AG09319 (cell line): ENCODE measurements around the gene CELF2.

Experiments used
- DNase-seq: peaks from one replicate; pipeline ENCODE4 v3.0.0-alpha.2; 2010; ENCODE audit warnings: low read depth; ENCODE audit errors: extremely low read depth
- TF ChIP-seq, protein P1 (sequence below): IDR thresholded peaks from 2 replicates; pipeline ENCODE4 v1.5.1; 2011; ENCODE audit warnings: low read depth, mild to moderate bottlenecking, inconsistent platforms, low read length, moderate library complexity

The CELF2 gene

DNA sequence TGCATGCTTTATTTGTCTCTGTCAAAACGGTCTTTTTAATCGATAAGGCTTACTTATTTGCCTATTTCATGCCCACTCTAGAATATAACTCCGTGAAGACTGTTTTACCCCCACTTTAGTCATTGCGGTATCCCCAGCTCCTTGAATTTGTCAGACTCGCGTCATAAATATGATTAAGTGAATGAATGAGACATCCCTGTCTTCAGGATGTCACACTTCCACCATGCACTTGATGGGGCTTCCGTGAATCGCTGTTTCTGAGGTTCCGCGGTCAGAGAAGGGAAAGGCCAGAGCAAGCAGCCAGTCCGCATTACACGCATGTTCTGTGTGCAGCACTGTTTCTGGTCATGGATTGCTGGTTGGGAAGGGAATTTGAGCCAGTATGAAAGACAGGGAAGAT, 138.8 kb downstream of the CELF2 start:
- no peak for DNase-seq
- TF ChIP-seq, protein P1, sequence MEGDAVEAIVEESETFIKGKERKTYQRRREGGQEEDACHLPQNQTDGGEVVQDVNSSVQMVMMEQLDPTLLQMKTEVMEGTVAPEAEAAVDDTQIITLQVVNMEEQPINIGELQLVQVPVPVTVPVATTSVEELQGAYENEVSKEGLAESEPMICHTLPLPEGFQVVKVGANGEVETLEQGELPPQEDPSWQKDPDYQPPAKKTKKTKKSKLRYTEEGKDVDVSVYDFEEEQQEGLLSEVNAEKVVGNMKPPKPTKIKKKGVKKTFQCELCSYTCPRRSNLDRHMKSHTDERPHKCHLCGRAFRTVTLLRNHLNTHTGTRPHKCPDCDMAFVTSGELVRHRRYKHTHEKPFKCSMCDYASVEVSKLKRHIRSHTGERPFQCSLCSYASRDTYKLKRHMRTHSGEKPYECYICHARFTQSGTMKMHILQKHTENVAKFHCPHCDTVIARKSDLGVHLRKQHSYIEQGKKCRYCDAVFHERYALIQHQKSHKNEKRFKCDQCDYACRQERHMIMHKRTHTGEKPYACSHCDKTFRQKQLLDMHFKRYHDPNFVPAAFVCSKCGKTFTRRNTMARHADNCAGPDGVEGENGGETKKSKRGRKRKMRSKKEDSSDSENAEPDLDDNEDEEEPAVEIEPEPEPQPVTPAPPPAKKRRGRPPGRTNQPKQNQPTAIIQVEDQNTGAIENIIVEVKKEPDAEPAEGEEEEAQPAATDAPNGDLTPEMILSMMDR = no peak

DNA sequence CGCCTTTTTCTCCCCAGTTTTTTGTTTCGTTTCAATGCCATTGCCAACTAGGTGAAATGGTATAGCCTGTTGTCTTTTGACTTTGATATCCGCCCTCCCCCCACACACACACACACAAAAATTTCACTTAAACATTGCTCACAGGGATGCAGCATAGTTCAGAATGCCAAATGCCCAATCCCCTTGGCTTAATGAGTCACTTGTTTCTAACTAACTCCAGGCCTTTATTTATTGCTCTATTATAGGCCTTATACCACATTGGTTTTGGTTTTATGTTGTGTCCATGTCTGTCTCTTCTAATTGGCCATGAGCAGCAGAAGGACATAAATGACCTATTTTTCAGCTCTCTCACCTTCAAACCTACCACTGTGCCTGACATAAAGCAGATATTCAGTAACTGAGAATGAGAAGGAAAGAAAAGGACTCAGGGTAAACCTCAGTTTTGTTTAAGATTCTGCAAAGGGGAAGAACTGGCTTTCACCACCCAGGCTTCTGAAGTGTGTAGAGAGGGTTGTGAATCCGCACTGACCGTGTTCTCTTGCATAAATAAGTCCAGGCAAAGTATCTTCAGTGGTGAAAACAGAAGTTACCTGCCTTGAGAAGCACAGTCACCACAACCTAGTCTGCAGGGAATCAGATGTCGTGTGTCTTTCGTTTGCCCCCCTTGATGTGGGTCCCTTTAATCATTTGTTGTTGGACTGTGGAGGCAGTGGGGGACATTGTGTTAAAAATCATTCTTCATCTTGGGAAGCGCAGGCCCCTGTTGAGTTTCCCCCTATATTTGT, 139.8 kb downstream of the CELF2 start:
- DNase-seq = no peak
- TF ChIP-seq, protein P1 = no peak

DNA sequence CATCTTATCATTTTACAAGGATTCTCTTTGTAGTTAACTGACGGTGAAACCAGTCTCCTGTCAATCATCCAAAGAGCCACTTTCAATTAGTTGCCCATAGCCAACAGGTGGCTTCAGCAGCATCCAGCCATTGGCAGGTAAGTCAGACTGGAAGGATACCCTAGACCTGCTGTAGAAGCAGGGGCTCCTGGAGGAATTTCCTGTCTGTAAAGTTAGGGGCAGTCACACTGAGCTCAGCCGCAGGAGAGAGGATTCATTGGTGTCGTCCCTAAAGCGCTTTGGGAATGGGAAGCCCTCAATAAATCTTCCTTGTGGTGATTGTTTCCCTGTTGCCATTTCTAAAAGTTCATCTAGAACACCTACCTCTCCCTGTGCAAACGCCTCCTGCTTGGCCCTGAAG, 140.4 kb downstream of the CELF2 start:
- TF ChIP-seq, protein P1 = no peak
- DNase-seq = no peak

DNA sequence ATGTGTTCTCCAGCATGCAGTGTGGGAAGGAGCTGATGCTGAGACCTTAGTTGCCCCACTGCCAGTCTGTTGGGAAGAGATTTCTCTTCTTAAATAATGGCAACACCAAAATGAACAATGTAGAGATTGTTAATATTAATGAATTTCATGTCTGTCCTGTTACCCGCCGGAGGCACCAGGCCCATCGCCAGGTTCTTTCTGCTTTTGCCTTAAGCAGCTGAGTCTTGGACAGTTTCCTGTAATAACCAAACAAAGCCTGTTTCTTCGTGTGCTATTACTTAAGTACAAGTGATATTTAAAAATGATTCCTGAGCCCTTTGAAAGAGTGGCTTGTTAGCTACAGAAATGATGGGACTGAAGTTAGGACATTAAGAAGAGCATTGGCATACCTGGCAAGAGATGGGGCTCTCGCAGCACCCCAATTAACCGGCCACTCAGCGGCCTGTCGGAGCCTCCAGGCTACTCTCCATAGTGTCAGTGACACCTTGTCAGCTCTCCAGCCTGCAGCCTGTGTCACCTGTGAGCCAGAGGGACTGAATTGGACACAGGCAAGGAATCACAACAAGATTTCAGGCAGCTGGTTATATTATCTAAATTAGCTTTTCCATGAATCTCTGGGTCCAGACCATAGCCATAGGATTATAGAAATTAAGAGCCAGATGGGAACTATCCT, 142.0 kb downstream of the CELF2 start:
- DNase-seq = no peak
- TF ChIP-seq, protein P1 = no peak

DNA sequence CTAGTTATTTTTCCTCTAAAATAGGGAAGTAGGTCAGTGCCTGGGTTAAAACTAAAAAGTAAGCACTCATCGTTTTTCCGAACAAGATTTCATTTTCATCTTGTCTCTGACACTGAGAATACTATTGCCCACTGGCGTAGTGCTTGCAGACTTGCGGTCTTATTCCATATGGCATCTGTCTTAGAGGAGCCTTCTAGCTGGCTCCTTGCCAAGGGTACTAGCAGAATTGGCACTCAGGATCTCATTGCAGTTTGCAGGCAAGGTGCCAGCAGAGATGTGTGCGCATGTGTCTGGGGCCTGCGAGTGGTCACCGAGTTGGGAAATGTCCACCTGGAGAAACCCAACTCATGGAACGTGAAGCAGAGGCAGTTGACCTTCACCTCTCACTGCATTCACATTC, 143.4 kb downstream of the CELF2 start:
- DNase-seq = no peak

DNA sequence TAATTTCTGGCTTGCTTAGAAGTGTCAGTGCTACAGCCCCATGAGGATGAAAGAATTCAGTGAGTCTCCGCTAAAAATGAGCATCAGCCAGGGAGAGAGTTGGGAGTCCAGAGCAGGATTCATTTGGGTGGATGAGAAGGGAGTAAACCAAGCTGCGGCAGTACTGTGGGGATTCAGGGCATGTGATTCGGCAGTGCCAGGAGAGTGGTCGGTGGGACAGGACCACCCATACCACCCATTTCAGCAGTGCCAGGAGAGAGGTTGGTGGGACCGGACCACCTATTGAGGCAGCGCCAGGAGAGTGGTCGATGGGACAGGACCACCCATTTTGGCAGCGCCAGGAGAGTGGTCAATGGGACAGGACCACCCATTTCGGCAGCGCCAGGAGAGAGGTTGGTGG, 144.2 kb downstream of the CELF2 start:
- TF ChIP-seq, protein P1 = no peak
- DNase-seq = no peak

More for the DNA sequence above, 143.4 kb downstream of the CELF2 start:
- TF ChIP-seq, protein P1 = no peak

DNA sequence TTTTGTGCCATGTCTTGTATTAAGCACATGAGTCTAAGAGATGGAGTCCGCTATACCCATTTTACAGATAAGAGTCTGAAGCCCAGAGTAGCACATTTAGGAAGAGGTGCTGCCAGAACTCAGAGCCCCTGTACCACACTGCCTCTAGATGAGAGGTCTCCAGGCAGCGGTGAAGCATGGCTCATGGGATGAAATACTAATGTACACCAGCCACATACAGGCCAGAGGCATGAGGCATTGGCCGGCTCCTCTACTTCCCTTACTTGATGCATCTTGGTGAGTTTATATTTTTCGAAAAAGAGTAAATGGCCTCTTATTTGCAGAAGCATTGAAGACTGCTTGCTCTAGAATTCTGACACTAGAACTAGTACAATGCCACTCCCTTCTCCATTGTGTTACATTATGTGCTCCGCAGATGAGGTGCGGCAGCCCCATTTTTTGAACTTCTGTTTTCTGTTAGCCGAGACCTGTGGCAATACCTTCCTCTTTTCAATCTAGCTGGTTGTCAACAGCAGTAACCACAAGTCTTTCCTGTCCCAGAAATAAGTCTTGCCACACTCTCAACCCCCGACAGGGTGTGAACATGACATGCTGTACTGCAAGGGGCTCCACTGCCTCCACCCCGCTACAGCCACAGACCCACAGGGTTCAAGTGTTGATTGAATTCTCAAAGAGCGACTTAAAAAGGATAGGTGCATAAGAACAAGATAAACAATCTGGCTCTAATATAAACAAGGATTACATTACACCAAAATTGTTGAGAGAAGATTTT, 145.3 kb downstream of the CELF2 start:
- DNase-seq = no peak
- TF ChIP-seq, protein P1 = no peak
